HEK293 (cell line): Measurements from ENCODE around the gene KIAA0232.

ENCODE experiments used
- CTCF ChIA-PET: fragments of 350-600 bp; formaldehyde crosslinking; extraction: SDS; loops from one replicate; lab custom pipeline; 2021; ENCODE audit warnings: antibody characterized with exemption; lab: Yijun Ruan, JAX
- POLR2A ChIA-PET: fragments of 300-600 bp; formaldehyde crosslinking; extraction: SDS; loops from one replicate; lab custom pipeline; 2020; ENCODE audit warnings: antibody characterized with exemption, inconsistent platforms; lab: Yijun Ruan, JAX
- H3K27ac ChIP-seq: fragments of 200-500 bp; sonication (Bioruptor generic); 2 replicates; pipeline ENCODE4 v1.5.1; 2014; ENCODE audit warnings: low read depth, low read length, control low read depth, inconsistent platforms; ENCODE audit errors: extremely low read depth
- H3K36me3 ChIP-seq, 2 experiments: fragments of 200-500 bp in 1 of 2; sonication (Bioruptor generic) in 1 of 2; 1 replicate in 1 of 2; 2 replicates in 1 of 2; pipeline ENCODE4 v1.5.1; 2014 to 2017; ENCODE audit warnings: inconsistent platforms in 2 of 2, low read length in 2 of 2; ENCODE audit not compliant: control insufficient read depth in 2 of 2, insufficient read depth in 1 of 2
- H3K4me1 ChIP-seq: fragments of 200-500 bp; sonication (Bioruptor generic); 2 replicates; pipeline ENCODE4 v1.5.1; 2014; ENCODE audit warnings: mild to moderate bottlenecking, low read length, inconsistent platforms; ENCODE audit not compliant: control insufficient read depth, insufficient read depth
- H3K4me3 ChIP-seq: 2 replicates; pipeline ENCODE4 v1.5.1; 2011; ENCODE audit warnings: low read depth, mild to moderate bottlenecking, control low read depth, low read length, moderate library complexity
- H3K9me3 ChIP-seq: fragments of 200-500 bp; sonication (Bioruptor generic); 2 replicates; pipeline ENCODE4 v1.5.1; 2014; ENCODE audit warnings: low read depth, low read length, inconsistent platforms; ENCODE audit not compliant: control insufficient read depth, insufficient read depth
- GLIS1 ChIP-seq: fragments of 450-650 bp; formaldehyde crosslinking; IDR thresholded peaks from 2 replicates; pipeline ENCODE4 v1.5.1; 2016; ENCODE audit warnings: missing biosample characterization, missing genetic modification characterization
- GLIS2 ChIP-seq: fragments of 450-650 bp; formaldehyde crosslinking; IDR thresholded peaks from 2 replicates; pipeline ENCODE4 v1.5.1; 2016; ENCODE audit warnings: missing biosample characterization, missing genetic modification characterization
- IKZF3 ChIP-seq: fragments of 450-650 bp; IDR thresholded peaks from 2 replicates; pipeline ENCODE4 v1.5.0; 2018; ENCODE audit warnings: missing biosample characterization, mild to moderate bottlenecking, missing genetic modification characterization, moderate library complexity
- KLF1 ChIP-seq: fragments of 450-650 bp; formaldehyde crosslinking; IDR thresholded peaks from 2 replicates; pipeline ENCODE4 v1.5.1; 2016; ENCODE audit warnings: missing biosample characterization, missing genetic modification characterization
- KLF8 ChIP-seq: fragments of 450-650 bp; formaldehyde crosslinking; IDR thresholded peaks from 2 replicates; pipeline ENCODE4 v1.5.1; 2016; ENCODE audit warnings: missing biosample characterization, missing genetic modification characterization
- KLF9 ChIP-seq: fragments of 450-650 bp; formaldehyde crosslinking; IDR thresholded peaks from 2 replicates; pipeline ENCODE4 v1.5.1; 2016; ENCODE audit warnings: missing biosample characterization, missing genetic modification characterization, low read depth
- PATZ1 ChIP-seq: fragments of 450-650 bp; formaldehyde crosslinking; IDR thresholded peaks from 2 replicates; pipeline ENCODE4 v1.5.1; 2016; ENCODE audit warnings: missing biosample characterization, missing genetic modification characterization
- SP3 ChIP-seq: fragments of 450-650 bp; formaldehyde crosslinking; IDR thresholded peaks from 2 replicates; pipeline ENCODE4 v1.5.1; 2016; ENCODE audit warnings: missing biosample characterization, missing genetic modification characterization
- ZBTB10 ChIP-seq: fragments of 450-650 bp; formaldehyde crosslinking; IDR thresholded peaks from 2 replicates; pipeline ENCODE4 v1.5.1; 2016; ENCODE audit warnings: missing biosample characterization, missing genetic modification characterization
- ZBTB20 ChIP-seq: fragments of 450-650 bp; formaldehyde crosslinking; IDR thresholded peaks from 2 replicates; pipeline ENCODE4 v1.5.1; 2016; ENCODE audit warnings: missing biosample characterization, missing genetic modification characterization
- ZBTB21 ChIP-seq: fragments of 450-650 bp; formaldehyde crosslinking; IDR thresholded peaks from 2 replicates; pipeline ENCODE4 v1.5.1; 2017; ENCODE audit warnings: missing biosample characterization, missing genetic modification characterization
- ZBTB26 ChIP-seq: fragments of 450-650 bp; formaldehyde crosslinking; optimal IDR thresholded peaks from 2 replicates; pipeline ENCODE3; 2016; ENCODE audit warnings: missing biosample characterization, mild to moderate bottlenecking, missing genetic modification characterization
- ZFP41 ChIP-seq: fragments of 450-650 bp; formaldehyde crosslinking; IDR thresholded peaks from 2 replicates; pipeline ENCODE4 v1.5.1; 2016; ENCODE audit warnings: missing biosample characterization, missing genetic modification characterization, borderline replicate concordance
- ZIC2 ChIP-seq: fragments of 450-650 bp; formaldehyde crosslinking; IDR thresholded peaks from 2 replicates; pipeline ENCODE4 v1.5.1; 2016; ENCODE audit warnings: missing biosample characterization, missing genetic modification characterization
- ZNF239 ChIP-seq: fragments of 450-650 bp; formaldehyde crosslinking; IDR thresholded peaks from 2 replicates; pipeline ENCODE4 v1.5.1; 2016; ENCODE audit warnings: missing biosample characterization, missing genetic modification characterization
- ZNF26 ChIP-seq: fragments of 450-650 bp; formaldehyde crosslinking; IDR thresholded peaks from 2 replicates; pipeline ENCODE4 v1.5.1; 2016; ENCODE audit warnings: missing biosample characterization, missing genetic modification characterization
- ZNF302 ChIP-seq: fragments of 450-650 bp; formaldehyde crosslinking; IDR thresholded peaks from 2 replicates; pipeline ENCODE4 v1.5.1; 2016; ENCODE audit warnings: missing biosample characterization, missing genetic modification characterization, low read depth
- ZNF324 ChIP-seq: fragments of 450-650 bp; formaldehyde crosslinking; IDR thresholded peaks from 2 replicates; pipeline ENCODE4 v1.5.1; 2016; ENCODE audit warnings: missing biosample characterization, missing genetic modification characterization
- ZNF423 ChIP-seq: fragments of 450-650 bp; formaldehyde crosslinking; IDR thresholded peaks from 2 replicates; pipeline ENCODE4 v1.5.1; 2016; ENCODE audit warnings: missing biosample characterization, missing genetic modification characterization
- ZNF510 ChIP-seq: fragments of 450-650 bp; formaldehyde crosslinking; IDR thresholded peaks from 2 replicates; pipeline ENCODE4 v1.5.1; 2018; ENCODE audit warnings: mild to moderate bottlenecking, missing genetic modification characterization, missing biosample characterization; ENCODE audit not compliant: insufficient replicate concordance
- ZNF561 ChIP-seq: fragments of 450-650 bp; IDR thresholded peaks from 2 replicates; pipeline ENCODE4 v1.5.1; 2018; ENCODE audit warnings: missing biosample characterization, missing genetic modification characterization, borderline replicate concordance
- ZNF624 ChIP-seq: fragments of 450-650 bp; formaldehyde crosslinking; IDR thresholded peaks from 2 replicates; pipeline ENCODE4 v1.5.1; 2017; ENCODE audit warnings: missing biosample characterization, missing genetic modification characterization
- ZNF670 ChIP-seq: fragments of 450-650 bp; formaldehyde crosslinking; IDR thresholded peaks from 2 replicates; pipeline ENCODE4 v1.5.1; 2016; ENCODE audit warnings: missing biosample characterization, missing genetic modification characterization, low read depth
- ZNF692 ChIP-seq: fragments of 450-650 bp; formaldehyde crosslinking; IDR thresholded peaks from 2 replicates; pipeline ENCODE4 v1.5.1; 2016; ENCODE audit warnings: missing biosample characterization, missing genetic modification characterization
- ZNF837 ChIP-seq: fragments of 450-650 bp; formaldehyde crosslinking; IDR thresholded peaks from 2 replicates; pipeline ENCODE4 v1.5.1; 2016; ENCODE audit warnings: missing biosample characterization, missing genetic modification characterization

KIAA0232 gene

GRCh38 chr4:6782147-6782845, at the start of gene KIAA0232:
KIAA0232 (plus strand) TSS chr4:6782727; CDS start chr4:6824454, 41,727 bp downstream.
- Histone ChIP-seq H3K4me3 (peak within 1 kb of the TSS; percentile 90), H3K9me3 (no peaks in the 10 kb centered on the region), H3K4me1 (no peaks in the 10 kb centered on the region), H3K27ac (peak within 1 kb of the TSS; percentile 91), H3K36me3 (peaks cover 0 to 3% of the 10 kb centered on the region in 2 experiments; a peak in 1 of 3 replicates)
- ChIA-PET POLR2A (interaction anchor here (1.1 kb wide), 1 partner anchor 72 kb away, joined by 3 read pairs; the partner anchor contains the start of gene MRFAP1L1), CTCF (interaction anchor here (0.6 to 2.2 kb wide), 5 partner anchors 11 to 236 kb away, joined by 3 to 14 read pairs (median 3); no protein-coding TSS in a partner anchor)
- TF ChIP-seq ZNF837 (tag by site-specific recombination) (no peak), ZBTB21 (no peak), SP3 (tag by site-specific recombination) (peak; percentile 38; the same call in 1 of the 2 replicates), ZNF302 (tag by site-specific recombination) (no peak), ZBTB20 (tag by site-specific recombination) (peak; percentile 57; the same call in 1 of the 2 replicates), KLF1 (peak; percentile 41; the same call in 1 of the 2 replicates), ZNF324 (tag by site-specific recombination) (no peak), GLIS2 (tag by site-specific recombination) (peak; percentile 59), ZNF239 (tag by site-specific recombination) (no peak), ZIC2 (tag by site-specific recombination) (peak; percentile 38; the same call in 1 of the 2 replicates), ZBTB10 (peak; percentile 45; the same call in 1 of the 2 replicates), ZFP41 (tag by site-specific recombination) (no peak), KLF9 (tag by site-specific recombination) (peak; percentile 48; the same call in 1 of the 2 replicates), PATZ1 (tag by site-specific recombination) (peak; percentile 43; the same call in 1 of the 2 replicates), IKZF3 (peak; percentile 61; the same call in 1 of the 2 replicates), ZNF26 (no peak), ZNF561 (tag by site-specific recombination) (peak; percentile 65; the same call in 1 of the 2 replicates), ZNF624 (tag by site-specific recombination) (no peak), ZNF423 (tag by site-specific recombination) (no peak), ZNF510 (tag by site-specific recombination) (no peak), ZNF670 (tag by site-specific recombination) (no peak), ZBTB26 (tag by site-specific recombination) (peak; percentile 70), KLF8 (tag by site-specific recombination) (peak; percentile 66), ZNF692 (peak; percentile 53), GLIS1 (tag by site-specific recombination) (peak; percentile 84)
